NCI-H2107 treated with DMSO at 0.1 percent for 48 hours (cell line): Measurements from ENCODE around the gene MROH8.

Experiments
- DNase-seq: peaks from one replicate; lab custom pipeline; 2025; ENCODE audit not compliant: unreplicated experiment; lab: John Stamatoyannopoulos, UW

The MROH8 gene

DNA sequence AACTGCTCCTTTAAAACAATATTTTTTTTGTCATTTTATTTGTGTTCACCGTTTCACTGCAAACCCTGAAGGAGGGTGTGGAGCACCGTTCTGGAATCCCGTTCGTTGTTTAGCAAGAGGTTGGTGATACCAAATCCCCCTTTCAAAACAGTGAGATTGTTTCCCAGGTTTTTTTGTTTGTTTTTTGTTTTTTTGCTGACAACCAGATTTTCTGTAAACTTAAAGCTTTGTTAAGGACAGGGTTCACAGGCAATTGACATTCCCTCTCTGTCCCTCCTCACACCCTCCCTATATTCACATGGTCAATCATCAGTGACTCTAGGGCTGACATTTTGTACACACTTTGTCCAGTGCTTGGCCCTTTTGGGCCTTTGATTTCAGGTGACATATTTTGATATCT lies 21.0 kb upstream of the MROH8 start:
- DNase-seq = no peak

DNA sequence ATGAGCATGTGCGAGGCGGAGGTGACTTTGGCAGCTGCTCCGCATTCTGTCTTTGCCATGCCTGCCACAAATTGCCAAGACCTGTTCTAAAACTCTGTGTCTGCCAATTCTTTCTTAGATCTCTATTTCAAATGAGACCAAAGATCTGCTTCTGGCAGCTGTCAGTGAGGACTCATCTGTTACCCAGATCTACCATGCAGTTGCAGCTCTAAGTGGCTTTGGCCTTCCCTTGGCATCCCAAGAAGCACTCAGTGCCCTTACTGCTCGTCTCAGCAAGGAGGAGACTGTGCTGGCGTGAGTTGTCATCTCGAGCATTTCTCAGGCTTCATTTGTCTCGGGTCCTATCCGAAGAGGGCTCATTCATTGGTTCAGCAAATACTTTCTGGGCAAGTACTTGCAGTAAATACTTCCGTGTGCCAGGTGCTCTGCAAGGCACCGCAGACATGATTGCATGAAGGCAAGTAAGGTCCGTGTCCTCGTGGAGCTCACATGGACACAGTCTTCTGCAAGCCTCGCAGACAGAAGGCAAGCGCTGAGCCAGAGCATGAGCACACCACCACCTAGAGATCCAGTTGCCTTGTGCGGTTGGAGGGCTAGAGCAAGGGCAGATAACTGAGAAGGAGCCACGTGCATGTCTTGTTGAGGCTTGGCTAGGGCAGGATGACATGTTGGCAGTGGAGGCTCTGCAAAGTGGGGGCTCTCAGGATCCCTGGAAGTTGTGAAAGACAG lies 19.7 kb upstream of the MROH8 start:
- no peak for DNase-seq

DNA sequence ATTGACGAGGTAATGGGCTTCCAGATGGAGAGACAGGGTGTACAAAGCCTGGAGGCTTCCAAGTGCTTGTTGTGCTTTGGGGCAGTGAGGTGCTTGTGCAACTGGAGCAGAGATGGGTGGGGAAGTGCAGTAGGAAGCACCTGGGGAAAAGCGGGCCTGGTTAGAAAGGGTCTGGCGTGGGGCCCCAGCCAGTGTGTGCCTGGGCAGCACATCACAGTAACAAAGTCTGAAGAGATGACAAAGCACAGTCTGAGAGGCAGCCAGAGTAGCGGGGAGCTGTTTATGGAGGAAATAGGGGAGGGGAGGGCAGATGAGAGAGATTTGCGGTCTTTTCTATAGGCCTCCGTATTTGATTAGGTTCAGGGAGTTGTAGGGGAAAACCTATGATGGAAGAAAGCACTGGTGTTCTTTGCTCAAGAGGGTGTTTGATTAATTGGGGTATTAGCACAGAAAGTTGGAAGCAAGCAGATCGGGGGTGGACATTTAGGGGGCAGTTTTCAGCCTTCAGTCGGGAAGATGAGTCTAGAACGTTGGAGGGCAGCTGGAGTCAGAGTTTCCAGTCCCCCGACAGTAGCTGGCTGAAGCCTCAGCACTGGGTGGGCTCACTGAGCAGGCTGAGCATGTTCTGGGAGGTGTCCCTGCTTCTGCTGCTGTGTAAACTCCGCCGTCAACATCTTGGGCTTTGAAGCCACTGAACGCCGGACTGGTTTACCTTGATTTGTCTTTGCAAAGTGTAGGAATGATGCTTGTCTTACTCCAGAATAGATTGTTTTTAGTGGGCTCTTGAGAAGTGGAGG lies 15.5 kb upstream of the MROH8 start:
- no peak for DNase-seq

DNA sequence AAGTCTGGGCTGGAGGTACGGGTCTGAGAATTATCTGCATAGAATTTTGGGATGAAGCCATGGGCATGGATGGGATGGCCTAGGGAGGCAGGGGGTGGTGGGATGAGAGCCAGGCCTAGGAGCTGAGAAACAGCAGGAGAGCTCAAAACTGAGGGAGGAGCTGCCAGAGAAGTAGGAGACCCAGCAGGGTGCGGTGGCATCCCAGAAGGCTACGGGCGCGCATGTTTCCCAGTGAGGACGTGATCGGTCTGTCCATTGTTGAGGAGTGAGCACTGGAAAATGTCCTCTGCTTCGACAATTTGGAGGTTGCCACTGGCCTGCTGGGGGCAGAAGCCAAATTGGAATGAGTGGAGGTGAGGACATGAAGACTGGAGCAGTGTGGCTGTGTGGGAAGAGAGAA lies 14.5 kb upstream of the MROH8 start:
- no peak for DNase-seq

DNA sequence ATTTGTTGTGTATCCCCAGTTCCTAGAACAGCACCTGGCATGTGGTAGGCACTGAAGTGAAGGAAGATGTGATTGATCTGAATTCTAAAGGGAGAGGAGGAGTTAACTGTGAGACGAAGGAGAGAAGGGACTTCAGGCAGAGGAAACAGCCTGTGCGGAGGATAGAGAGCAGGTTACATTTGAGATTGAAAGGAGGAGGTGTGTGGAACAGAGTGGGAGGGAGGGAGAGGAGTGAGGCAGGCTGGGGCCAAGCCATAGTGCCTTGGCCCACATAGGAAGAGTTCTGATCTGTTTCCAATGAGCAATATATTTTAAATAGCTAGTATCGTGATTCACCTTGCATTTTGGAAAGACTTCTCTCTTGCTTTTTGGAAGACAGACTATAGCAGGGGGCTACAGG lies 13.9 kb upstream of the MROH8 start:
- no peak for DNase-seq

GRCh38 chr20:37192137-37192854 lies 12.9 kb upstream of the MROH8 start:
- peak; percentile 74 for DNase-seq

GRCh38 chr20:37190354-37191112 lies 11.2 kb upstream of the MROH8 start:
- DNase-seq = no peak

DNA sequence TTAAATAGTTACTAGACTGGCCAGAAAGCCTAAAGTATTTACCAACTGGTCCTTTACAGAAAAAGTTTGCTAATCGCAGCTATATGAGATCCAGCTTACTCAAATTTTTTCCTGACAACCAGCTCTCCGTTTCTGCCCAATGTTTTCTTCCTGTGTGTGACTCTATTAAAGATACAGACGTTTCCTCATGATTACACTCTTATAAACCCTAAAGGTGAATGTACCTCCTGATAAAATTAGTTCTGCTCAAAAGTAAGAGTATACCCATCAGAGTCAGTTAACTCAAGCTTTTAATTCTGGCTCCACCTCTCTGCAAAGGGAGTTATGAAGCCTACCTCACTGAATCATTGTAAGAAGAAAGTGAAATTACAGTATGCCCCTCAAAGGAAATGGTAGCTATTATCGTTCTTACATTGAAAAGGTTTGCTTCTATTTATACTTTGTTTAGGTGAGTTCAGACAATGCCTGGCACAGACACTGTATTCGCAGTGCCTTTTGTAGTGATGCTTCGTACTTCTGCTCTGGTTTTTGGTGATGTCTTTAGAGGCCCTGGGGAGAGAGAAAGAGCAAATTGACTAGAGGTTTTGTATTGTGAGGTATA lies 10.2 kb upstream of the MROH8 start:
- no peak for DNase-seq

DNA sequence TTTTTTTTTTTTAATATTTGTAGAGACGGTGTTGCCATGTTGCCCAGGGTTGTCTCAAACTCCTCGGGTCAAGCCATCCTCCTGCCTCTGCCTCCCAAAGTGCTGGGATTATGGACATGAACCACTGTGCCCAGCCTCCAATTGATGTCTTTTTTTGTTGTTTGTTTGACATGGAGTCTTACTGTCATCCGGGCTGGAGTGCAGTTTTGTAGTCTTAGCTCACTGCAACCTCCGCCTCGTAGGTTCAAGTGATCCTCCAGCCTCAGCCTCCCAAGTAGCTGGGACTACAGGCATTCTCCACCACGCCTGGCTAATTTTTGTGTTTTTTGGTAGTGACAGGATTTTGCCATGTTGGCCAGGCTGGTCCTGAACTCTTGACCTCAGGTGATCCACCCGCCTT lies 9.4 kb upstream of the MROH8 start:
- DNase-seq = no peak

GRCh38 chr20:37185686-37186085 lies 6.3 kb upstream of the MROH8 start:
- DNase-seq = no peak

- no peak for DNase-seq
These were observed 556 bp upstream of the MROH8 start for GRCh38 chr20:37179683-37180524.

GRCh38 chr20:37172836-37173235 lies 6.5 kb downstream of the MROH8 start:
- no peak for DNase-seq

DNA sequence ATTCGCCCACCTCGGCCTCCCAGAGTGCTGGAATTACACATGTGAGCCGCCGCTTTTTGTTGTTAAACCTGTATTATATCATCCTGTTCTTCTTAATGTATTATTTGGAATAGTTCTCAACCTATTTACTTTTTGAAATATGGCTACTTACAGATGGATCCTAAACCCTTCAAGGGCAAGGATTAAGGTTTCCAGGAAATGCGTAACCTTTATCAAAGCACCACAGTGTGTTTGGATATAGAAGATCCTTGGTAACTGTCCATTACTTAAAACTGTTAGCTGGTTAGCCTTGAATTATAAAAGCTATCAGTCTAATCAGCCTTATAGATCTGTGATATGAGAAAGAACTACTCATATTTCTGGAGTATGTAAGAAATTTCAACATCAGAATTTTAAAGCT lies 12.5 kb downstream of the MROH8 start:
- DNase-seq = no peak

- no peak for DNase-seq
These were observed 14.3 kb downstream of the MROH8 start for GRCh38 chr20:37165031-37165430.

- no peak for DNase-seq
These were observed 15.4 kb downstream of the MROH8 start for GRCh38 chr20:37163832-37164554.

- DNase-seq = no peak
These were observed 16.7 kb downstream of the MROH8 start for GRCh38 chr20:37162646-37163045.

DNA sequence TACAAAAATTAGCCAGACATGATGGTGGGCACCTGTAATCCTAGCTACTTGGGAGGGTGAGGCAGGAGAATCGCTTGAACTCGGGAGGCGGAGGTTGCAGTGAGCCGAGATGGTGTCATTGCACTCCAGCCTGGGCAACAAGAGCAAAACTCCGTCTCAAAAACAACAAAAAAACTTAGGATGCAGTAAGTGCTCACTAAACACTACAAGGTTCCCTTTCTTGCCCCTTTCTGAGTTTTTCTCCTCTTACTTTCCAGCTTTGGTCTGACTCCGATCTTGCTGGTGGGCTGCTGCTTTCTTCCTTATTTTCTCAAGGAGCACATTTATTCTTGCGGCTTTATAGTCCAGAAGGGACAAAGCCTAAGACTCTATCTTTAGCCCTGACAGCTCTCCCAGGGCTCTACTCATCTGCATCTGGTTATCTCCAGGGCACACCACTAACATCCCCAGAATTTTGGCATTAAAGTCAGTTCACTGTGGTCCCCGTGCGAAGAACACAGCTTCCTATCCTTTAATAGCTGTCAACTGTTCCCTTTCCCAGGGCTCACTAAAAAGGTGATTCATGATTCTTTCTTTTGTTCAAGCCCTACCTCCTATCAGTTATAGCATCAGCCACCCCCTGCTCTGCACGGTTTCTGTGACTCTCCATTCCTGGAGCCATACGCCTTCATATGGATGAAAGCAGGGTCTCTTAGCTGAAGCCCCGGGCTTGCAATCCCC lies 17.4 kb downstream of the MROH8 start:
- no peak for DNase-seq

DNA sequence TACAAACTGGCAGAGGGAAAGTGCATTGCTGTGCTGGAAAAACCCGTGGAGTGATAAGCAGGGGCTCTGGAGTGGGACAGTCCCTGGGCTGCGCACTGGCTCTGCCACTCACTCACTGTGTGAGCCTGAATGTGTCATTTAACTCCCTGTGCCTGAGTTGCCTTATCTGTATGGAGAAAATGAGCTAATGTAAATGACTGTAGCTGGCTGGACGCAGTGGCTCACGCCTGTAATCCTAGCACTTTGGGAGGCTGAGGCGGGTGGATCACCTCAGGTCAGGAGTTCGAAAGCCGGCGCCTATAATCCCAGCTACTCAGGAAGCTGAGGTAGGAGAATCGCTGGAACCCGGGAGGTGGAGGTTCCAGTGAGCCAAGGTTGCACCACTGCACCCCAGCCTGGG lies 18.7 kb downstream of the MROH8 start:
- DNase-seq = no peak

- no peak for DNase-seq
These were observed 21.1 kb downstream of the MROH8 start for GRCh38 chr20:37158248-37158647.
